Esophagus squamous epithelium (tissue), 5 donors: Measurements from ENCODE around the gene HDAC1. TPM values are rescaled to one million over a fixed set of nuclear protein-coding genes. Genes with fewer than 3 reads are reported as not detected.
A peak's percentile ranks its signal among the peaks of the same experiment; 100 is the strongest.

ENCODE experiments used
- DNase-seq: peaks from one replicate; lab custom pipeline; 2025; lab: John Stamatoyannopoulos, UW
- H3K27ac ChIP-seq, 4 donors: fragments of 200-600 bp; sonication (generic); one replicate each; pipeline ENCODE4 v1.5.1; 2016 to 2019; ENCODE audit warnings: mild to moderate bottlenecking in 1 of 4
- H3K27me3 ChIP-seq, 4 donors: fragments of 200-600 bp; sonication (generic); 1 replicate in 3 of 4; 2 replicates in 1 of 4; pipeline versions ENCODE4 v1.5.1 to v1.6.0; 2017 to 2021; ENCODE audit warnings: antibody characterized with exemption in 1 of 4
- H3K36me3 ChIP-seq, 3 donors: fragments of 200-600 bp; sonication (generic); one replicate each; pipeline ENCODE4 v1.5.1; 2016 to 2019
- H3K4me1 ChIP-seq, 3 donors: fragments of 200-600 bp; sonication (generic); one replicate each; pipeline ENCODE4 v1.5.1; 2017 to 2019
- H3K4me3 ChIP-seq, 4 donors: fragments of 200-600 bp; sonication (generic); 1 replicate in 3 of 4; 2 replicates in 1 of 4; pipeline ENCODE4 v1.5.1; 2016 to 2019; ENCODE audit warnings: mild to moderate bottlenecking in 2 of 4, moderate library complexity in 1 of 4
- H3K9me3 ChIP-seq, 3 donors: fragments of 200-600 bp; sonication (generic); one replicate each; pipeline ENCODE4 v1.5.1; 2016 to 2019
- CTCF ChIP-seq, 6 experiments: fragments of 450-650 bp in 4 of 6; fragments of 200-600 bp in 2 of 6; sonication (generic) in 2 of 6; IDR thresholded peaks; one replicate each; pipeline ENCODE4 v1.5.1; 2016 to 2019; ENCODE audit warnings: antibody characterized with exemption in 6 of 6, mild to moderate bottlenecking in 4 of 6, moderate library complexity in 4 of 6
- POLR2A ChIP-seq, 4 donors: fragments of 450-650 bp; IDR thresholded peaks; one replicate each; pipeline ENCODE4 v1.6.1; 2017; ENCODE audit warnings: antibody characterized with exemption in 4 of 4, mild to moderate bottlenecking in 4 of 4, moderate library complexity in 3 of 4
- WGBS, 2 donors: methylation state at CpG; one replicate each; pipeline ENCODE4 v1.1.5; 2018; 5-methylcytosine and 5-hydroxymethylcytosine counted together
- intact Hi-C: fragments of 100-400 bp; cut with DNase I; formaldehyde crosslinking; loops from one replicate; pipeline ENCODE4 v1.15.0; 2022
- total RNA-seq, 4 donors: library from RNA; depleted of rRNA; stranded (reverse); fragments of >200 nt; gene quantifications; one replicate each; pipeline ENCODE4 v1.1.0, GENCODE V29; 2016
- donor health status: DM: yes; HTN: yes; CAD: no.

HDAC1 gene
- total RNA-seq, 4 donors from 2014 or later, result 74.3 to 115 (median 96.0) TPM

- Histone ChIP-seq H3K36me3 (peaks cover 0 to 3% (median 1%) of the 10 kb centered on the region in 3 donors), H3K27me3 (peaks cover 0 to 4% (median 0%) of the 10 kb centered on the region in 4 donors), H3K4me3 (no peak overlapping the region), H3K4me1 (peaks cover 12 to 32% (median 13%) of the 10 kb centered on the region in 3 donors), H3K27ac (no peak overlapping the region), H3K9me3 (no peaks in the 10 kb centered on the region)
- intact Hi-C loops, result no loop called here
- TF ChIP-seq CTCF (IDR thresholded peaks at IDR 0.05), result no peak
- TF ChIP-seq POLR2A (IDR thresholded peaks at IDR 0.05), result no peak
- DNase-seq, result no peak
- 47 to 70% methylated on average over 3 of the region's 3 CpGs for whole genome bisulfite sequencing, 2 donors
Measured at GRCh38 chr1:32358435-32358834, 66.6 kb downstream of the HDAC1 start.

GRCh38 chr1:32361308-32361673 is 69.4 kb downstream of the HDAC1 start:
- no peaks in the 10 kb centered on the region for H3K9me3 ChIP-seq
- H3K4me1 ChIP-seq, result peaks cover 6 to 22% (median 12%) of the 10 kb centered on the region in 3 donors
- DNase-seq, result no peak
- peak overlapping the region in 1 of 4 donors; percentile 55 for H3K27ac ChIP-seq
- H3K36me3 ChIP-seq, result peaks cover 0 to 32% (median 10%) of the 10 kb centered on the region in 3 donors
- WGBS, 2 donors, result 57 to 72% methylated on average over 9 to 19 of the region's 35 CpGs
- TF ChIP-seq POLR2A (IDR thresholded peaks at IDR 0.05) (no peak), CTCF (IDR thresholded peaks at IDR 0.05) (no peak)
- H3K4me3 ChIP-seq, result peak overlapping the region; percentile 31 to 65 (median 44)
- intact Hi-C loops, result no loop called here
- H3K27me3 ChIP-seq, result peaks cover 0 to 4% (median 0%) of the 10 kb centered on the region in 4 donors

- Histone ChIP-seq H3K36me3 (peaks cover 0 to 38% (median 16%) of the 10 kb centered on the region in 3 donors), H3K9me3 (no peaks in the 10 kb centered on the region), H3K4me1 (peaks cover 6 to 22% (median 12%) of the 10 kb centered on the region in 3 donors), H3K27me3 (peaks cover 0 to 4% (median 0%) of the 10 kb centered on the region in 4 donors), H3K27ac (peak overlapping the region in 2 of 4 donors; percentile 19 to 55), H3K4me3 (peak overlapping the region; percentile 31 to 65 (median 44))
- TF ChIP-seq CTCF (IDR thresholded peaks at IDR 0.05) (peak in 2 of 6 experiments; percentile 25 to 42), POLR2A (IDR thresholded peaks at IDR 0.05) (no peak)
- intact Hi-C loops, result no loop called here
- WGBS, 2 donors, result no CpG with 5 or more reads among the region's 91 CpGs
- no peak for DNase-seq
Measured at GRCh38 chr1:32361674-32362473, 70.0 kb downstream of the HDAC1 start.

- Histone ChIP-seq H3K4me1 (peaks cover 6 to 22% (median 12%) of the 10 kb centered on the region in 3 donors), H3K27me3 (peaks cover 0 to 4% (median 0%) of the 10 kb centered on the region in 4 donors), H3K4me3 (peak within 1 kb of the TSS; percentile 31 to 65 (median 44)), H3K36me3 (peaks cover 0 to 46% (median 24%) of the 10 kb centered on the region in 3 donors), H3K27ac (peak within 1 kb of the TSS in 2 of 4 donors; percentile 19 to 55), H3K9me3 (no peaks in the 10 kb centered on the region)
- no peak for TF ChIP-seq CTCF (IDR thresholded peaks at IDR 0.05)
- TF ChIP-seq POLR2A (IDR thresholded peaks at IDR 0.05), result no peak
- DNase-seq, result no peak
- intact Hi-C loops, result no loop called here
- WGBS, 2 donors, result 74 to 76% methylated on average over 14 to 15 of the region's 17 CpGs
Measured at GRCh38 chr1:32362474-32363313, 70.8 kb downstream of the HDAC1 start, which contains the start of the genes FAM229A and TSSK3. FAM229A (minus strand) TSS chr1:32362485; CDS start chr1:32362091, 394 bp downstream. TSSK3 (plus strand) TSS chr1:32362539; CDS start chr1:32362702, 163 bp downstream.
